HepG2 (cell line): Measurements from ENCODE around the gene DCDC2. TPM values are rescaled to one million over a fixed set of nuclear protein-coding genes. Genes with fewer than 3 reads are reported as not detected.

Experiments used
- CCAR2 ChIP-seq: fragments of 200-400 bp; formaldehyde crosslinking; optimal IDR thresholded peaks from 2 replicates; pipeline ENCODE3; 2018; ENCODE audit warnings: low read depth, mild to moderate bottlenecking, low read length, moderate library complexity
- GATAD1 ChIP-seq: IDR thresholded peaks from 2 replicates; pipeline ENCODE4 v1.6.1; 2016; ENCODE audit warnings: missing genetic modification reagents, missing compliant biosample characterization
- HDAC2 ChIP-seq: sonication (generic); formaldehyde crosslinking; IDR thresholded peaks from 2 replicates; pipeline ENCODE4 v1.4.0; 2020; ENCODE audit warnings: missing genetic modification reagents
- HNF4G ChIP-seq, 2 experiments: sonication (generic) in 1 of 2; formaldehyde crosslinking in 1 of 2; IDR thresholded peaks; 2 replicates each; pipeline versions ENCODE4 v1.4.0 to v1.6.1; 2011 to 2020; ENCODE audit warnings: borderline replicate concordance in 2 of 2, low read depth in 2 of 2, mild to moderate bottlenecking in 2 of 2, low read length in 1 of 2, missing genetic modification reagents in 1 of 2, moderate library complexity in 1 of 2
- LCORL ChIP-seq, 2 experiments: fragments of 450-650 bp in 1 of 2; sonication (generic) in 1 of 2; formaldehyde crosslinking in 1 of 2; IDR thresholded peaks; 2 replicates each; pipeline versions ENCODE4 v1.5.0 to v1.6.1; 2017 to 2020; ENCODE audit warnings: antibody characterized with exemption in 1 of 2, missing genetic modification reagents in 1 of 2
- MBD4 ChIP-seq: IDR thresholded peaks from 2 replicates; pipeline ENCODE4 v1.6.1; 2012; ENCODE audit warnings: low read length, inconsistent platforms, borderline replicate concordance
- NFE2 ChIP-seq: sonication (generic); formaldehyde crosslinking; IDR thresholded peaks from 2 replicates; pipeline ENCODE4 v1.4.0; 2020; ENCODE audit warnings: missing genetic modification reagents
- NKX3-1 ChIP-seq: sonication (generic); formaldehyde crosslinking; IDR thresholded peaks from 2 replicates; pipeline ENCODE4 v1.5.0; 2020; ENCODE audit warnings: missing genetic modification reagents
- TCF7 ChIP-seq: sonication (generic); IDR thresholded peaks from 2 replicates; pipeline ENCODE4 v1.6.1; 2016; ENCODE audit warnings: antibody characterized with exemption, low read depth
- TGIF2 ChIP-seq: IDR thresholded peaks from 2 replicates; pipeline ENCODE4 v1.6.1; 2016; ENCODE audit warnings: control low read depth, missing compliant biosample characterization
- TOE1 ChIP-seq: sonication (generic); formaldehyde crosslinking; IDR thresholded peaks from 2 replicates; pipeline ENCODE4 v1.4.0; 2020; ENCODE audit warnings: mild to moderate bottlenecking, missing genetic modification reagents
- polyA plus RNA-seq, 8 experiments: library from polyadenylated mRNA; depleted of rRNA in 3 of 8; stranded (reverse) in 7 of 8; unstranded in 1 of 8; fragments of >200 nt; fragmentation: Illumina TruSeq in 4 of 8; extraction: Trizol in 4 of 8; gene quantifications; 2 replicates each; pipeline versions ENCODE4 v1.2.1 to v1.2.3, GENCODE V29; 2011 to 2016; ENCODE audit warnings: low read depth in 4 of 8, missing spikeins in 1 of 8, mixed read lengths in 1 of 8; ENCODE audit not compliant: insufficient read depth in 1 of 8
- total RNA-seq, 5 experiments: library from RNA; depleted of rRNA; stranded (reverse); fragments of >200 nt; fragmentation: Illumina TruSeq; extraction: Trizol; gene quantifications; 2 replicates each; pipeline ENCODE4 v1.2.3, GENCODE V29; 2016; ENCODE audit warnings: low read depth in 1 of 5
- TF ChIP-seq, protein P1 (sequence below): IDR thresholded peaks from 2 replicates; pipeline ENCODE4 v1.6.1; 2016
- TF ChIP-seq, protein P2 (sequence below): sonication (generic); formaldehyde crosslinking; IDR thresholded peaks from 2 replicates; pipeline ENCODE4 v1.4.0; 2020; ENCODE audit warnings: missing genetic modification reagents
- TF ChIP-seq, protein P3 (sequence below): IDR thresholded peaks from 2 replicates; pipeline ENCODE4 v1.6.1; 2016; ENCODE audit warnings: low read depth
- TF ChIP-seq, protein P4 (sequence below): sonication (generic); formaldehyde crosslinking; IDR thresholded peaks from 2 replicates; pipeline ENCODE4 v1.4.0; 2020; ENCODE audit warnings: missing genetic modification reagents, borderline replicate concordance
- TF ChIP-seq, protein P5 (sequence below): sonication (generic); formaldehyde crosslinking; IDR thresholded peaks from 2 replicates; pipeline ENCODE4 v1.4.0; 2020; ENCODE audit warnings: missing genetic modification reagents
- TF ChIP-seq, protein P6 (sequence below): sonication (generic); formaldehyde crosslinking; conservative IDR thresholded peaks from 2 replicates; pipeline ENCODE4 v1.4.0; 2020; ENCODE audit warnings: missing genetic modification reagents

The DCDC2 gene
- total and polyA plus RNA-seq, 2 of the 13 experiments (the other 11 are each of a cell fraction or from before 2014, with no cell fraction given) = 9.0 to 36.2 TPM

DNA sequence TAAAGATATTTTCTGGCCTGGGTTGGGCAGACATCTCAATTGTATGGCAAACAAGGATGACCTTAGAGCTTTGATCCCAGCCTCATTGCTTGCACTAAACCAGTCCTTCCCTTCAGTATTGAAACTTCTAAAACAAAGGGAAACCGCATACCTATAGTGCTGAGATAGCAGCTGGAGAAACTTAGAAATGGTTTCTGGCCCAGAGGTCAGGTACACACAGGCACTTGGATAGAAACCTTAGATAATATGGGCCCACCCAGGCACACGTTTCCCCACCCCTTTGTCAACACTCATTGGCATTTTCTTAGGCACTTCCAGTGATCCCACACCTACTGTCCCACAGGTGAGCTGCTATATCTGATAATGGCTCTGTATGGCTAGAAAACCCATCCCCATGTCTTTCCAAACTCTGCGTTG lies 209.7 kb downstream of the DCDC2 start (continued):
- TF ChIP-seq, protein P1, sequence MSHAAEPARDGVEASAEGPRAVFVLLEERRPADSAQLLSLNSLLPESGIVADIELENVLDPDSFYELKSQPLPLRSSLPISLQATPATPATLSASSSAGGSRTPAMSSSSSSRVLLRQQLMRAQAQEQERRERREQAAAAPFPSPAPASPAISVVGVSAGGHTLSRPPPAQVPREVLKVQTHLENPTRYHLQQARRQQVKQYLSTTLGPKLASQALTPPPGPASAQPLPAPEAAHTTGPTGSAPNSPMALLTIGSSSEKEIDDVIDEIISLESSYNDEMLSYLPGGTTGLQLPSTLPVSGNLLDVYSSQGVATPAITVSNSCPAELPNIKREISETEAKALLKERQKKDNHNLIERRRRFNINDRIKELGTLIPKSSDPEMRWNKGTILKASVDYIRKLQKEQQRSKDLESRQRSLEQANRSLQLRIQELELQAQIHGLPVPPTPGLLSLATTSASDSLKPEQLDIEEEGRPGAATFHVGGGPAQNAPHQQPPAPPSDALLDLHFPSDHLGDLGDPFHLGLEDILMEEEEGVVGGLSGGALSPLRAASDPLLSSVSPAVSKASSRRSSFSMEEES (CRISPR knock-in tag) = 0 out of 2 replicates have a peak, but pooled peaks have one; percentile 13
- no peak; the same call in 1 of the 2 replicates for TF ChIP-seq LCORL (IDR thresholded peaks at IDR 0.05)
- peak; percentile 85 for TF ChIP-seq LCORL (CRISPR knock-in tag; IDR thresholded peaks at IDR 0.05)
- TF ChIP-seq, protein P2, sequence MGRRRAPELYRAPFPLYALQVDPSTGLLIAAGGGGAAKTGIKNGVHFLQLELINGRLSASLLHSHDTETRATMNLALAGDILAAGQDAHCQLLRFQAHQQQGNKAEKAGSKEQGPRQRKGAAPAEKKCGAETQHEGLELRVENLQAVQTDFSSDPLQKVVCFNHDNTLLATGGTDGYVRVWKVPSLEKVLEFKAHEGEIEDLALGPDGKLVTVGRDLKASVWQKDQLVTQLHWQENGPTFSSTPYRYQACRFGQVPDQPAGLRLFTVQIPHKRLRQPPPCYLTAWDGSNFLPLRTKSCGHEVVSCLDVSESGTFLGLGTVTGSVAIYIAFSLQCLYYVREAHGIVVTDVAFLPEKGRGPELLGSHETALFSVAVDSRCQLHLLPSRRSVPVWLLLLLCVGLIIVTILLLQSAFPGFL (CRISPR knock-in tag) = no peak
- peak; percentile 81 for TF ChIP-seq MBD4
- no peak for TF ChIP-seq TOE1 (CRISPR knock-in tag)
- TF ChIP-seq, protein P3, sequence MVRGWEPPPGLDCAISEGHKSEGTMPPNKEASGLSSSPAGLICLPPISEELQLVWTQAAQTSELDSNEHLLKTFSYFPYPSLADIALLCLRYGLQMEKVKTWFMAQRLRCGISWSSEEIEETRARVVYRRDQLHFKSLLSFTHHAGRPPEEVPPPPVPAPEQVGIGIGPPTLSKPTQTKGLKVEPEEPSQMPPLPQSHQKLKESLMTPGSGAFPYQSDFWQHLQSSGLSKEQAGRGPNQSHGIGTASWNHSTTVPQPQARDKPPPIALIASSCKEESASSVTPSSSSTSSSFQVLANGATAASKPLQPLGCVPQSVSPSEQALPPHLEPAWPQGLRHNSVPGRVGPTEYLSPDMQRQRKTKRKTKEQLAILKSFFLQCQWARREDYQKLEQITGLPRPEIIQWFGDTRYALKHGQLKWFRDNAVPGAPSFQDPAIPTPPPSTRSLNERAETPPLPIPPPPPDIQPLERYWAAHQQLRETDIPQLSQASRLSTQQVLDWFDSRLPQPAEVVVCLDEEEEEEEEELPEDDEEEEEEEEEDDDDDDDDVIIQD (CRISPR knock-in tag) = peak; percentile 72; the same call in 1 of the 2 replicates
- peak; percentile 89 for TF ChIP-seq HDAC2 (CRISPR knock-in tag)
- TF ChIP-seq, protein P4, sequence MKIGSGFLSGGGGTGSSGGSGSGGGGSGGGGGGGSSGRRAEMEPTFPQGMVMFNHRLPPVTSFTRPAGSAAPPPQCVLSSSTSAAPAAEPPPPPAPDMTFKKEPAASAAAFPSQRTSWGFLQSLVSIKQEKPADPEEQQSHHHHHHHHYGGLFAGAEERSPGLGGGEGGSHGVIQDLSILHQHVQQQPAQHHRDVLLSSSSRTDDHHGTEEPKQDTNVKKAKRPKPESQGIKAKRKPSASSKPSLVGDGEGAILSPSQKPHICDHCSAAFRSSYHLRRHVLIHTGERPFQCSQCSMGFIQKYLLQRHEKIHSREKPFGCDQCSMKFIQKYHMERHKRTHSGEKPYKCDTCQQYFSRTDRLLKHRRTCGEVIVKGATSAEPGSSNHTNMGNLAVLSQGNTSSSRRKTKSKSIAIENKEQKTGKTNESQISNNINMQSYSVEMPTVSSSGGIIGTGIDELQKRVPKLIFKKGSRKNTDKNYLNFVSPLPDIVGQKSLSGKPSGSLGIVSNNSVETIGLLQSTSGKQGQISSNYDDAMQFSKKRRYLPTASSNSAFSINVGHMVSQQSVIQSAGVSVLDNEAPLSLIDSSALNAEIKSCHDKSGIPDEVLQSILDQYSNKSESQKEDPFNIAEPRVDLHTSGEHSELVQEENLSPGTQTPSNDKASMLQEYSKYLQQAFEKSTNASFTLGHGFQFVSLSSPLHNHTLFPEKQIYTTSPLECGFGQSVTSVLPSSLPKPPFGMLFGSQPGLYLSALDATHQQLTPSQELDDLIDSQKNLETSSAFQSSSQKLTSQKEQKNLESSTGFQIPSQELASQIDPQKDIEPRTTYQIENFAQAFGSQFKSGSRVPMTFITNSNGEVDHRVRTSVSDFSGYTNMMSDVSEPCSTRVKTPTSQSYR (CRISPR knock-in tag) = peak; percentile 60; the same call in 1 of the 2 replicates
- peak; percentile 98 for TF ChIP-seq TCF7
- TF ChIP-seq, protein P5, sequence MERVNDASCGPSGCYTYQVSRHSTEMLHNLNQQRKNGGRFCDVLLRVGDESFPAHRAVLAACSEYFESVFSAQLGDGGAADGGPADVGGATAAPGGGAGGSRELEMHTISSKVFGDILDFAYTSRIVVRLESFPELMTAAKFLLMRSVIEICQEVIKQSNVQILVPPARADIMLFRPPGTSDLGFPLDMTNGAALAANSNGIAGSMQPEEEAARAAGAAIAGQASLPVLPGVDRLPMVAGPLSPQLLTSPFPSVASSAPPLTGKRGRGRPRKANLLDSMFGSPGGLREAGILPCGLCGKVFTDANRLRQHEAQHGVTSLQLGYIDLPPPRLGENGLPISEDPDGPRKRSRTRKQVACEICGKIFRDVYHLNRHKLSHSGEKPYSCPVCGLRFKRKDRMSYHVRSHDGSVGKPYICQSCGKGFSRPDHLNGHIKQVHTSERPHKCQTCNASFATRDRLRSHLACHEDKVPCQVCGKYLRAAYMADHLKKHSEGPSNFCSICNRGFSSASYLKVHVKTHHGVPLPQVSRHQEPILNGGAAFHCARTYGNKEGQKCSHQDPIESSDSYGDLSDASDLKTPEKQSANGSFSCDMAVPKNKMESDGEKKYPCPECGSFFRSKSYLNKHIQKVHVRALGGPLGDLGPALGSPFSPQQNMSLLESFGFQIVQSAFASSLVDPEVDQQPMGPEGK (CRISPR knock-in tag) = peak; percentile 70; the same call in 1 of the 2 replicates
- TF ChIP-seq HNF4G (IDR thresholded peaks at IDR 0.05; ENCODE audit: borderline replicate concordance, low read depth, low read length) = peak; percentile 97
- TF ChIP-seq HNF4G (CRISPR knock-in tag; IDR thresholded peaks at IDR 0.05; ENCODE audit: borderline replicate concordance, low read depth) = peak; percentile 57; the same call in 1 of the 2 replicates
- TF ChIP-seq CCAR2 = no peak
- TF ChIP-seq NFE2 = no peak
- no peak for TF ChIP-seq GATAD1 (CRISPR knock-in tag)
- TF ChIP-seq, protein P6, sequence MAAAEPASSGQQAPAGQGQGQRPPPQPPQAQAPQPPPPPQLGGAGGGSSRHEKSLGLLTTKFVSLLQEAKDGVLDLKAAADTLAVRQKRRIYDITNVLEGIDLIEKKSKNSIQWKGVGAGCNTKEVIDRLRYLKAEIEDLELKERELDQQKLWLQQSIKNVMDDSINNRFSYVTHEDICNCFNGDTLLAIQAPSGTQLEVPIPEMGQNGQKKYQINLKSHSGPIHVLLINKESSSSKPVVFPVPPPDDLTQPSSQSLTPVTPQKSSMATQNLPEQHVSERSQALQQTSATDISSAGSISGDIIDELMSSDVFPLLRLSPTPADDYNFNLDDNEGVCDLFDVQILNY = no peak
- 0 out of 2 replicates have a peak, but pooled peaks have one; percentile 71 for TF ChIP-seq NKX3-1 (CRISPR knock-in tag)
- peak; percentile 68; the same call in 1 of the 2 replicates for TF ChIP-seq TGIF2 (CRISPR knock-in tag)
